HEK293 (cell line): ENCODE measurements around the gene RPS6KA2.

Experiments used
- CTCF ChIA-PET: fragments of 350-600 bp; formaldehyde crosslinking; extraction: SDS; loops from one replicate; lab custom pipeline; 2021; ENCODE audit warnings: antibody characterized with exemption; lab: Yijun Ruan, JAX
- POLR2A ChIA-PET: fragments of 300-600 bp; formaldehyde crosslinking; extraction: SDS; loops from one replicate; lab custom pipeline; 2020; ENCODE audit warnings: antibody characterized with exemption, inconsistent platforms; lab: Yijun Ruan, JAX
- H3K27ac ChIP-seq: fragments of 200-500 bp; sonication (Bioruptor generic); 2 replicates; pipeline ENCODE4 v1.5.1; 2014; ENCODE audit warnings: low read depth, low read length, control low read depth, inconsistent platforms; ENCODE audit errors: extremely low read depth
- H3K36me3 ChIP-seq, 2 experiments: fragments of 200-500 bp in 1 of 2; sonication (Bioruptor generic) in 1 of 2; 1 replicate in 1 of 2; 2 replicates in 1 of 2; pipeline ENCODE4 v1.5.1; 2014 to 2017; ENCODE audit warnings: inconsistent platforms in 2 of 2, low read length in 2 of 2; ENCODE audit not compliant: control insufficient read depth in 2 of 2, insufficient read depth in 1 of 2
- H3K4me1 ChIP-seq: fragments of 200-500 bp; sonication (Bioruptor generic); 2 replicates; pipeline ENCODE4 v1.5.1; 2014; ENCODE audit warnings: mild to moderate bottlenecking, low read length, inconsistent platforms; ENCODE audit not compliant: control insufficient read depth, insufficient read depth
- H3K4me3 ChIP-seq: 2 replicates; pipeline ENCODE4 v1.5.1; 2011; ENCODE audit warnings: low read depth, mild to moderate bottlenecking, control low read depth, low read length, moderate library complexity
- H3K9me3 ChIP-seq: fragments of 200-500 bp; sonication (Bioruptor generic); 2 replicates; pipeline ENCODE4 v1.5.1; 2014; ENCODE audit warnings: low read depth, low read length, inconsistent platforms; ENCODE audit not compliant: control insufficient read depth, insufficient read depth
- BCL11A ChIP-seq: fragments of 450-650 bp; formaldehyde crosslinking; IDR thresholded peaks from 2 replicates; pipeline ENCODE4 v1.5.1; 2016; ENCODE audit warnings: low read depth, missing biosample characterization, missing genetic modification characterization
- BCL11B ChIP-seq: fragments of 450-650 bp; formaldehyde crosslinking; IDR thresholded peaks from 2 replicates; pipeline ENCODE4 v1.5.1; 2016; ENCODE audit warnings: low read depth, missing biosample characterization, missing genetic modification characterization
- SP3 ChIP-seq: fragments of 450-650 bp; formaldehyde crosslinking; IDR thresholded peaks from 2 replicates; pipeline ENCODE4 v1.5.1; 2016; ENCODE audit warnings: missing biosample characterization, missing genetic modification characterization
- ZNF10 ChIP-seq: fragments of 450-650 bp; formaldehyde crosslinking; IDR thresholded peaks from 2 replicates; pipeline ENCODE4 v1.5.1; 2017; ENCODE audit warnings: missing biosample characterization, missing genetic modification characterization
- ZNF157 ChIP-seq: fragments of 450-650 bp; formaldehyde crosslinking; IDR thresholded peaks from 2 replicates; pipeline ENCODE4 v1.5.1; 2016; ENCODE audit warnings: missing biosample characterization, missing genetic modification characterization
- ZNF169 ChIP-seq: fragments of 450-650 bp; formaldehyde crosslinking; IDR thresholded peaks from 2 replicates; pipeline ENCODE4 v1.5.1; 2016; ENCODE audit warnings: missing biosample characterization, missing genetic modification characterization
- ZNF248 ChIP-seq: fragments of 450-650 bp; formaldehyde crosslinking; IDR thresholded peaks from 2 replicates; pipeline ENCODE4 v1.5.1; 2017; ENCODE audit warnings: missing biosample characterization, missing genetic modification characterization
- ZNF274 ChIP-seq, 2 experiments: fragments of 200-500 bp in 1 of 2; fragments of 450-650 bp in 1 of 2; sonication (Bioruptor generic) in 1 of 2; formaldehyde crosslinking in 1 of 2; IDR thresholded peaks; 2 replicates each; pipeline versions ENCODE4 v1.5.1 to v1.6.1; 2014 to 2016; ENCODE audit warnings: borderline replicate concordance in 1 of 2, inconsistent platforms in 1 of 2, low read length in 1 of 2, missing biosample characterization in 1 of 2, missing genetic modification characterization in 1 of 2
- ZNF391 ChIP-seq: fragments of 450-650 bp; formaldehyde crosslinking; IDR thresholded peaks from 2 replicates; pipeline ENCODE4 v1.5.1; 2016; ENCODE audit warnings: low read depth, missing biosample characterization, missing genetic modification characterization, borderline replicate concordance
- ZNF416 ChIP-seq: fragments of 450-650 bp; formaldehyde crosslinking; IDR thresholded peaks from 2 replicates; pipeline ENCODE4 v1.5.1; 2016; ENCODE audit warnings: missing biosample characterization, missing genetic modification characterization
- ZNF473 ChIP-seq: fragments of 450-650 bp; formaldehyde crosslinking; IDR thresholded peaks from 2 replicates; pipeline ENCODE4 v1.5.1; 2017; ENCODE audit warnings: missing biosample characterization, missing genetic modification characterization
- ZNF518A ChIP-seq: fragments of 450-650 bp; formaldehyde crosslinking; conservative IDR thresholded peaks from 2 replicates; pipeline ENCODE4 v1.5.1; 2016; ENCODE audit warnings: low read depth, missing biosample characterization, missing genetic modification characterization
- ZNF555 ChIP-seq: fragments of 450-650 bp; formaldehyde crosslinking; conservative IDR thresholded peaks from 2 replicates; pipeline ENCODE4 v1.5.1; 2017; ENCODE audit warnings: missing biosample characterization, mild to moderate bottlenecking, missing genetic modification characterization, inconsistent platforms
- ZNF596 ChIP-seq: fragments of 450-650 bp; IDR thresholded peaks from 2 replicates; pipeline ENCODE4 v1.5.0; 2018; ENCODE audit warnings: missing biosample characterization, mild to moderate bottlenecking, missing genetic modification characterization, moderate library complexity
- ZNF639 ChIP-seq: fragments of 450-650 bp; formaldehyde crosslinking; IDR thresholded peaks from 2 replicates; pipeline ENCODE4 v1.5.1; 2016; ENCODE audit warnings: missing biosample characterization, missing genetic modification characterization
- ZNF658 ChIP-seq: fragments of 450-650 bp; formaldehyde crosslinking; IDR thresholded peaks from 2 replicates; pipeline ENCODE4; 2016; ENCODE audit warnings: missing biosample characterization, missing genetic modification characterization
- ZNF792 ChIP-seq: fragments of 450-650 bp; formaldehyde crosslinking; IDR thresholded peaks from 2 replicates; pipeline ENCODE4 v1.5.1; 2016; ENCODE audit warnings: missing biosample characterization, missing genetic modification characterization
- ZNF830 ChIP-seq: fragments of 450-650 bp; IDR thresholded peaks from 2 replicates; pipeline ENCODE4 v1.5.0; 2018; ENCODE audit warnings: missing biosample characterization, missing genetic modification characterization, low read depth, mild to moderate bottlenecking, moderate library complexity
- TF ChIP-seq, protein P1 (sequence below): fragments of 450-650 bp; formaldehyde crosslinking; IDR thresholded peaks from 2 replicates; pipeline ENCODE4 v1.5.1; 2016; ENCODE audit warnings: missing biosample characterization, missing genetic modification characterization
- TF ChIP-seq, protein P2 (sequence below): fragments of 450-650 bp; formaldehyde crosslinking; IDR thresholded peaks from 2 replicates; pipeline ENCODE4 v1.5.1; 2016; ENCODE audit warnings: missing biosample characterization, missing genetic modification characterization
- TF ChIP-seq, protein P3 (sequence below): fragments of 450-650 bp; IDR thresholded peaks from 2 replicates; pipeline ENCODE4 v1.5.1; 2018; ENCODE audit warnings: missing biosample characterization, mild to moderate bottlenecking, missing genetic modification characterization

The RPS6KA2 gene

DNA sequence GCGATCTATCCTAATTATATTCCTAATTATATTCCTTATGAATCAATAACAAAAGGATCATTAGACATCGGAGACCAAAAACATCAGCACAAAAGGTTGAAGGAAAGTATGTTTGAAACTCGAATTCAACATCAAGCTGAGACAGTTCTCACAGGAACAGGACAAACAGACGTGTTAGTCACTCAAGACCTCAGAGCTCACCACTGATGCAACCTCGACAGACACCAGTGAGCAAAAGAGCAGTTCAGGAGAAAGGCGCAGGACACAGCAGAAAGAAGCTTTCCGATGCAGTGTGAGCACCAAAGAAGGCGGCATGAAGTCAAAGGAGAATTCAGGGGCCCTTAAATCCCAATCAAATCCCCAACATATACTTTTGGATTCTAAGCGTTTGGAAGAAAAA is 34.2 kb downstream of the RPS6KA2 start (continued):
- TF ChIP-seq ZNF830 (tag by site-specific recombination) (no peak), ZNF157 (tag by site-specific recombination) (no peak)

DNA sequence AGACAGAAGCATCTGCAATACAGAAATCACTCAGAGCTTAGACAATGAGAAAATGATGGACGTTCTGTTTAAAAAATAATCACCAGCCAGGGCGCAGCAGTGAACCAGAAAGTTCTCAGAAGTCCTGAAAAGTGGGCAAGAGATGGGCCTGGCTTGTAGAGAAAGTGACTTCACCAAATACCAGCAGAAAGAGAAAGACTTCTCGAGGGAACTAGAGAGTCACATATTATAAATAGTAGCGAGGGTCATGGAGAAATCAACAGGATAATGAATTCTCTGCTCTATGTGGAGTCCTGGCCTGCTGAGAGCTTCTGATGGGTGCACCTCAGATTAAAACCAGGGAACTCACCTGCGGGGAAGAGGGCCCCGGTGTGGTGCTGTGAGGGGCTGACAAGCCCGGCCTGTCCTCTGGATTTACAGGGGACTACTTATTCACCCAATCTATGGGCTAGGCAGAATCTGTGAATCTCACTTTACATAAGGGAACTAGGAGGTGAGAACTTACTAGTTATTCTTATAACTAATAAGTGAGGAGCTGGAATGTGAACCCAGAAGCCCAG is 35.0 kb downstream of the RPS6KA2 start:
- Histone ChIP-seq H3K27ac (no peak overlapping the region), H3K4me3 (no peak overlapping the region), H3K36me3 (no peaks in the 10 kb centered on the region), H3K9me3 (no peaks in the 10 kb centered on the region), H3K4me1 (no peaks in the 10 kb centered on the region; the same call in 1 of the 2 replicates)
- CTCF ChIA-PET: no interaction called here
- POLR2A ChIA-PET: no interaction called here
- no peak for TF ChIP-seq ZNF830 (tag by site-specific recombination)
- no peak for TF ChIP-seq ZNF596
- no peak for TF ChIP-seq ZNF416 (tag by site-specific recombination)
- TF ChIP-seq, protein P1, sequence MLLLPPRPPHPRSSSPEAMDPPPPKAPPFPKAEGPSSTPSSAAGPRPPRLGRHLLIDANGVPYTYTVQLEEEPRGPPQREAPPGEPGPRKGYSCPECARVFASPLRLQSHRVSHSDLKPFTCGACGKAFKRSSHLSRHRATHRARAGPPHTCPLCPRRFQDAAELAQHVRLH (tag by site-specific recombination): no peak
- TF ChIP-seq, protein P2, sequence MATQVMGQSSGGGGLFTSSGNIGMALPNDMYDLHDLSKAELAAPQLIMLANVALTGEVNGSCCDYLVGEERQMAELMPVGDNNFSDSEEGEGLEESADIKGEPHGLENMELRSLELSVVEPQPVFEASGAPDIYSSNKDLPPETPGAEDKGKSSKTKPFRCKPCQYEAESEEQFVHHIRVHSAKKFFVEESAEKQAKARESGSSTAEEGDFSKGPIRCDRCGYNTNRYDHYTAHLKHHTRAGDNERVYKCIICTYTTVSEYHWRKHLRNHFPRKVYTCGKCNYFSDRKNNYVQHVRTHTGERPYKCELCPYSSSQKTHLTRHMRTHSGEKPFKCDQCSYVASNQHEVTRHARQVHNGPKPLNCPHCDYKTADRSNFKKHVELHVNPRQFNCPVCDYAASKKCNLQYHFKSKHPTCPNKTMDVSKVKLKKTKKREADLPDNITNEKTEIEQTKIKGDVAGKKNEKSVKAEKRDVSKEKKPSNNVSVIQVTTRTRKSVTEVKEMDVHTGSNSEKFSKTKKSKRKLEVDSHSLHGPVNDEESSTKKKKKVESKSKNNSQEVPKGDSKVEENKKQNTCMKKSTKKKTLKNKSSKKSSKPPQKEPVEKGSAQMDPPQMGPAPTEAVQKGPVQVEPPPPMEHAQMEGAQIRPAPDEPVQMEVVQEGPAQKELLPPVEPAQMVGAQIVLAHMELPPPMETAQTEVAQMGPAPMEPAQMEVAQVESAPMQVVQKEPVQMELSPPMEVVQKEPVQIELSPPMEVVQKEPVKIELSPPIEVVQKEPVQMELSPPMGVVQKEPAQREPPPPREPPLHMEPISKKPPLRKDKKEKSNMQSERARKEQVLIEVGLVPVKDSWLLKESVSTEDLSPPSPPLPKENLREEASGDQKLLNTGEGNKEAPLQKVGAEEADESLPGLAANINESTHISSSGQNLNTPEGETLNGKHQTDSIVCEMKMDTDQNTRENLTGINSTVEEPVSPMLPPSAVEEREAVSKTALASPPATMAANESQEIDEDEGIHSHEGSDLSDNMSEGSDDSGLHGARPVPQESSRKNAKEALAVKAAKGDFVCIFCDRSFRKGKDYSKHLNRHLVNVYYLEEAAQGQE (tag by site-specific recombination): no peak

GRCh38 chr6:166591026-166591425 is 36.0 kb downstream of the RPS6KA2 start:
- no peak overlapping the region for H3K27ac ChIP-seq
- ChIA-PET POLR2A (no interaction called here), CTCF (no interaction called here)
- H3K9me3 ChIP-seq: no peaks in the 10 kb centered on the region
- no peaks in the 10 kb centered on the region; the same call in 1 of the 2 replicates for H3K4me1 ChIP-seq
- H3K4me3 ChIP-seq: no peak overlapping the region
- H3K36me3 ChIP-seq: no peaks in the 10 kb centered on the region
- no peak for TF ChIP-seq ZNF473 (tag by site-specific recombination)
- no peak for TF ChIP-seq BCL11B (tag by site-specific recombination)
- TF ChIP-seq SP3 (tag by site-specific recombination): no peak
- no peak for TF ChIP-seq ZNF391
- TF ChIP-seq ZNF248 (tag by site-specific recombination): no peak
- TF ChIP-seq, protein P3, sequence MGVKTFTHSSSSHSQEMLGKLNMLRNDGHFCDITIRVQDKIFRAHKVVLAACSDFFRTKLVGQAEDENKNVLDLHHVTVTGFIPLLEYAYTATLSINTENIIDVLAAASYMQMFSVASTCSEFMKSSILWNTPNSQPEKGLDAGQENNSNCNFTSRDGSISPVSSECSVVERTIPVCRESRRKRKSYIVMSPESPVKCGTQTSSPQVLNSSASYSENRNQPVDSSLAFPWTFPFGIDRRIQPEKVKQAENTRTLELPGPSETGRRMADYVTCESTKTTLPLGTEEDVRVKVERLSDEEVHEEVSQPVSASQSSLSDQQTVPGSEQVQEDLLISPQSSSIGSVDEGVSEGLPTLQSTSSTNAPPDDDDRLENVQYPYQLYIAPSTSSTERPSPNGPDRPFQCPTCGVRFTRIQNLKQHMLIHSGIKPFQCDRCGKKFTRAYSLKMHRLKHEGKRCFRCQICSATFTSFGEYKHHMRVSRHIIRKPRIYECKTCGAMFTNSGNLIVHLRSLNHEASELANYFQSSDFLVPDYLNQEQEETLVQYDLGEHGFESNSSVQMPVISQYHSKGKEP: no peak
- no peak for TF ChIP-seq ZNF658 (tag by site-specific recombination)
- no peak for TF ChIP-seq BCL11A
- no peak for TF ChIP-seq ZNF518A
- TF ChIP-seq ZNF10: no peak
- no peak for TF ChIP-seq ZNF274 (IDR thresholded peaks at IDR 0.05; ENCODE audit: low read length)
- no peak for TF ChIP-seq ZNF274 (tag by site-specific recombination; IDR thresholded peaks at IDR 0.05; ENCODE audit: borderline replicate concordance)
- no peak for TF ChIP-seq ZNF792 (tag by site-specific recombination)
- no peak for TF ChIP-seq ZNF639 (tag by site-specific recombination)
- no peak for TF ChIP-seq ZNF169 (tag by site-specific recombination)
- TF ChIP-seq ZNF555: no peak
